ENCODE data around the gene CBR1. TPM values are rescaled to one million over a fixed set of nuclear protein-coding genes. Genes with fewer than 3 reads are reported as not detected.

The CBR1 gene
- total RNA-seq, 1 experiment from 2014 or later = 81.8 TPM

DNA sequence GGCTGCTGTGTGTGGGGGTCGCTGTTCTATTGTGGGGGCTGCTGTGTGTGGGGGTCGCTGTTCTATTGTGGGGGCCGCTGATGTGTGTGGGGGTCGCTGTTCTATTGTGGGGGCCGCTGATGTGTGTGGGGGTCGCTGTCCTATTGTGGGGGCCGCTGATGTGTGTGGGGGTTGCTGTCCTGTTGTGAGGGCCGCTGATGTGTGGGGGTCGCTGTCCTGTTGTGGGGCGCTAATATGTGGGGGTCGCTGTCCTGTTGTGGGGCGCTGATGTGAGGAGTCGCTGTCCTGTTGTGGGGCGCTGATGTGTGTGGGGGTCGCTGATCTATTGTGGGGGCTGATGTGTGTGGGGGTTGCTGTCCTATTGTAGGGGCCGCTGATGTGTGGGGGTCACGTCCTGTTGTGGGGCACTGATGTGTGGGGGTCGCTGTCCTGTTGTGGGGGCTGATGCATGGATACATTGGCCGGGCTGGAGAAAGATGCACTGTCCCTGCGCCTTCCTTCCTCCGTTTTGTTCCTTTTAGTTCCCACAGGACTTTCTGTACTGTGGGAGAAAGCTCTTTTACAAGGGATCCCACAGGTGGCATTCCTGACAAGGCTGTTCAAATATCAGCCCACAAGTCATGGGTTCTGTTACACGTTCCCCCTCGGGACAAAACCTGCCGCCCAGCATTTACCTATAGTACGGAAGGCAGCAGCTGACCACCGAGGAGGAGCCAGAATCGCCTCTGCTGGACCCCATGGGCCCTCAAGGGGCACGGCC is 37.0 kb upstream of the CBR1 start:
- no TSS peak for BruUV-seq (replicated peaks)
- TF ChIP-seq, protein P1, sequence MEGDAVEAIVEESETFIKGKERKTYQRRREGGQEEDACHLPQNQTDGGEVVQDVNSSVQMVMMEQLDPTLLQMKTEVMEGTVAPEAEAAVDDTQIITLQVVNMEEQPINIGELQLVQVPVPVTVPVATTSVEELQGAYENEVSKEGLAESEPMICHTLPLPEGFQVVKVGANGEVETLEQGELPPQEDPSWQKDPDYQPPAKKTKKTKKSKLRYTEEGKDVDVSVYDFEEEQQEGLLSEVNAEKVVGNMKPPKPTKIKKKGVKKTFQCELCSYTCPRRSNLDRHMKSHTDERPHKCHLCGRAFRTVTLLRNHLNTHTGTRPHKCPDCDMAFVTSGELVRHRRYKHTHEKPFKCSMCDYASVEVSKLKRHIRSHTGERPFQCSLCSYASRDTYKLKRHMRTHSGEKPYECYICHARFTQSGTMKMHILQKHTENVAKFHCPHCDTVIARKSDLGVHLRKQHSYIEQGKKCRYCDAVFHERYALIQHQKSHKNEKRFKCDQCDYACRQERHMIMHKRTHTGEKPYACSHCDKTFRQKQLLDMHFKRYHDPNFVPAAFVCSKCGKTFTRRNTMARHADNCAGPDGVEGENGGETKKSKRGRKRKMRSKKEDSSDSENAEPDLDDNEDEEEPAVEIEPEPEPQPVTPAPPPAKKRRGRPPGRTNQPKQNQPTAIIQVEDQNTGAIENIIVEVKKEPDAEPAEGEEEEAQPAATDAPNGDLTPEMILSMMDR (conservative IDR thresholded peaks at IDR 0.05; ENCODE audit: low read depth, low read length) = no peak
- TF ChIP-seq EZH2 (IDR thresholded peaks at IDR 0.05; ENCODE audit: borderline replicate concordance, low read depth, low read length, poor library complexity, severe bottlenecking) = no peak
- CTCF ChIA-PET = no interaction called here

DNA sequence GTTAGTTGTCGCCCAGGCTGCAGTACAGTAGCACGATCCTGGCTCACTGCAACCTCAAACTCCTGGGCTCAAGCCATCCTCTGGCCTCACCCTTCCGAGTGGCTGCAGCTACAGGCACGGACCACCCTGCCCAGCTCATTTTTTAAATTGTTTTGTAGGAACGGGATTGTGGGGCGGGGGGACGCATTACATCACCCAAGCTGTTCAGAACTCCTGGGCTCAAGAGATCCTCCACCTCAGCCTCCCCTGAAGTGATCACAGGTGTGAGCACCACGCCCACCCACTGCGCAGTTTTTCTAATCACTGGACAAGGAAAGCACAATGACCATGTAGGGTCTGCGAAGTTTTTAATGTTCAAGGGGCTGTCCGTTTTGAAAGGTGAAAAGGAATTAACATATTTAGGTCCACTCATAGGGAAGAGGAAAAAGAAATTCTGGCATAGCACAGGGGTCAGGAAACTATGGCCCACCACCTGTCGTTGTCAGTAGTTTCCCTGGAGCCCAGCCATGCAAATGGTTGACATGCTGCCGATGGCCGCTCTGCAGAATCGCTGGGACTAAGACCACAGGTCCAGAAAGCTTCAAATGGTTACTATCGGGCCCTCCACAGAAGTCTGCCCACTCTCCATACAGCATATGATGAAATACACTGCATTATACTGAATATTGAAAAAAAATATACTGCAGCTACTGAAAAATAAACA is 35.5 kb upstream of the CBR1 start:
- Histone ChIP-seq H3K9me3 (ENCODE audit: low read depth, low read length, poor library complexity, severe bottlenecking) (no peaks in the 10 kb centered on the region), H3K27me3 (replicated peaks; ENCODE audit: insufficient read depth, low read depth, low read length, poor library complexity) (no peaks in the 10 kb centered on the region), H3K4me3 (ENCODE audit: low read depth, low read length, poor library complexity, severe bottlenecking) (no peak overlapping the region), H3K36me3 (ENCODE audit: insufficient read depth, low read length, poor library complexity, severe bottlenecking) (peaks cover 24% of the 10 kb centered on the region), H3K27ac (ENCODE audit: low read depth, low read length, poor library complexity, severe bottlenecking) (no peak overlapping the region), H3K4me1 (ENCODE audit: insufficient read depth, low read length, poor library complexity, severe bottlenecking) (no peaks in the 10 kb centered on the region)
- intact Hi-C loops (cut with micrococcal nuclease; ENCODE audit: unreplicated experiment) = no loop called here
- TF ChIP-seq, protein P1 (conservative IDR thresholded peaks at IDR 0.05; ENCODE audit: low read depth, low read length) = no peak
- no peak for TF ChIP-seq EZH2 (IDR thresholded peaks at IDR 0.05; ENCODE audit: borderline replicate concordance, low read depth, low read length, poor library complexity, severe bottlenecking)
- POLR2A ChIA-PET (ENCODE audit: low non-redundant PET) = no interaction called here
- DNase-seq (ENCODE audit: low spot score) = no peak
- no TSS peak for BruUV-seq (replicated peaks)
- CTCF ChIA-PET = no interaction called here

More for the DNA sequence above, 37.0 kb upstream of the CBR1 start:
- H3K27me3 ChIP-seq (replicated peaks; ENCODE audit: insufficient read depth, low read depth, low read length, poor library complexity) = no peaks in the 10 kb centered on the region
- H3K27ac ChIP-seq (ENCODE audit: low read depth, low read length, poor library complexity, severe bottlenecking) = no peak overlapping the region
- POLR2A ChIA-PET (ENCODE audit: low non-redundant PET) = no interaction called here
- H3K4me3 ChIP-seq (ENCODE audit: low read depth, low read length, poor library complexity, severe bottlenecking) = no peak overlapping the region
- no peaks in the 10 kb centered on the region for H3K9me3 ChIP-seq (ENCODE audit: low read depth, low read length, poor library complexity, severe bottlenecking)
- H3K36me3 ChIP-seq (ENCODE audit: insufficient read depth, low read length, poor library complexity, severe bottlenecking) = peaks cover 15% of the 10 kb centered on the region
- intact Hi-C loops (cut with micrococcal nuclease; ENCODE audit: unreplicated experiment) = no loop called here
- no peaks in the 10 kb centered on the region for H3K4me1 ChIP-seq (ENCODE audit: insufficient read depth, low read length, poor library complexity, severe bottlenecking)
- no peak for DNase-seq (ENCODE audit: low spot score)

DNA sequence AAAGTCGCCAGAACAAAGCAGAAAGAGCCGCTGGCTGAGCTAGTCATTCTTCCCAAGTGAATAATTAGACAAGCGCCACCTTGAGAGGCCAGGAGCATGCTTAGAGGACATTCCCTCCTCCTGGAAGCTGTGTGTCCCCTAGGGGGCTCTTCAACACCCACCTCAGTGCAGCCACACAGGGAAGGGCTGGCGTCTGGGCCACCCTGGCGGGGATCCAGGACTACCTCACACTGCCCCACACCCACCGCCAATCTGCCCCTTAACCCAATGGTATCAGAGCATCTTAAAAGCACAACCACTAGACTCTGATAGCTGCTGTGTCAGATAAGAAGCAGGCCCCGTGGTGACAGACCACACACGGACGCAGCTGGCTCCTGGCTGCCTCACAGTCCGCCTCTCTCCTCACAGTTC is 34.4 kb upstream of the CBR1 start:
- Histone ChIP-seq H3K4me1 (ENCODE audit: insufficient read depth, low read length, poor library complexity, severe bottlenecking) (no peaks in the 10 kb centered on the region), H3K27ac (ENCODE audit: low read depth, low read length, poor library complexity, severe bottlenecking) (no peak overlapping the region), H3K9me3 (ENCODE audit: low read depth, low read length, poor library complexity, severe bottlenecking) (no peaks in the 10 kb centered on the region), H3K4me3 (ENCODE audit: low read depth, low read length, poor library complexity, severe bottlenecking) (no peak overlapping the region), H3K36me3 (ENCODE audit: insufficient read depth, low read length, poor library complexity, severe bottlenecking) (peaks cover 24% of the 10 kb centered on the region), H3K27me3 (replicated peaks; ENCODE audit: insufficient read depth, low read depth, low read length, poor library complexity) (no peaks in the 10 kb centered on the region)
- no peak for DNase-seq (ENCODE audit: low spot score)
- intact Hi-C loops (cut with micrococcal nuclease; ENCODE audit: unreplicated experiment) = no loop called here
- ChIA-PET POLR2A (ENCODE audit: low non-redundant PET) (no interaction called here), CTCF (no interaction called here)
- TF ChIP-seq, protein P1 (conservative IDR thresholded peaks at IDR 0.05; ENCODE audit: low read depth, low read length) = no peak
- no peak for TF ChIP-seq EZH2 (IDR thresholded peaks at IDR 0.05; ENCODE audit: borderline replicate concordance, low read depth, low read length, poor library complexity, severe bottlenecking)
- BruUV-seq (replicated peaks) = no TSS peak

Data from A673 (cell line).